Keratinocyte (primary cell): ENCODE measurements around the gene FMNL3. TPM values are rescaled to one million over a fixed set of nuclear protein-coding genes. Genes with fewer than 3 reads are reported as not detected.

Experiments used
- DNase-seq: peaks from one replicate; pipeline ENCODE4 v3.0.0-alpha.2; 2011; ENCODE audit warnings: low read depth, missing footprints, low spot score
- FAIRE-seq: peaks from 2 replicates; lab custom pipeline; 2011; peaks lifted over from hg19 to GRCh38; lab: Jason Lieb, UNC
- H2AFZ ChIP-seq: 2 replicates; pipeline ENCODE4 v1.6.0; 2012; ENCODE audit warnings: low read length, control low read depth, inconsistent platforms; ENCODE audit not compliant: control insufficient read depth
- H3K27ac ChIP-seq: 2 replicates; pipeline ENCODE4 v1.5.1; 2011; ENCODE audit warnings: low read length; ENCODE audit not compliant: control insufficient read depth, insufficient read depth
- H3K27me3 ChIP-seq: 3 replicates; pipeline ENCODE4 v1.6.0; 2011; ENCODE audit warnings: low read length; ENCODE audit not compliant: control insufficient read depth, insufficient read depth; ENCODE audit errors: extremely low read depth
- H3K36me3 ChIP-seq, 2 experiments: 2 replicates in 1 of 2; 3 replicates in 1 of 2; pipeline ENCODE4 v1.5.1; 2011; ENCODE audit warnings: low read length in 2 of 2, mild to moderate bottlenecking in 1 of 2; ENCODE audit not compliant: control insufficient read depth in 2 of 2, insufficient read depth in 2 of 2; ENCODE audit errors: extremely low read depth in 1 of 2
- H3K4me1 ChIP-seq: 3 replicates; pipeline ENCODE4 v1.5.1; 2011; ENCODE audit warnings: low read length; ENCODE audit not compliant: control insufficient read depth, insufficient read depth; ENCODE audit errors: extremely low read depth
- H3K4me2 ChIP-seq: 3 replicates; pipeline ENCODE4 v1.6.0; 2011; ENCODE audit warnings: low read depth, low read length; ENCODE audit not compliant: control insufficient read depth, insufficient read depth; ENCODE audit errors: extremely low read depth
- H3K4me3 ChIP-seq, 3 experiments: fragments of 200-600 bp in 1 of 3; sonication (generic) in 1 of 3; 2 replicates in 2 of 3; 3 replicates in 1 of 3; pipeline ENCODE4 v1.5.1; 2011 to 2016; ENCODE audit warnings: low read length in 3 of 3, mild to moderate bottlenecking in 3 of 3, control low read depth in 2 of 3, inconsistent platforms in 1 of 3, low read depth in 1 of 3, mixed read lengths in 1 of 3, mixed run types in 1 of 3, moderate library complexity in 1 of 3; ENCODE audit not compliant: control insufficient read depth in 2 of 3, insufficient read depth in 2 of 3; ENCODE audit errors: extremely low read depth in 1 of 3
- H3K79me2 ChIP-seq: 2 replicates; pipeline ENCODE4 v1.6.0; 2012; ENCODE audit warnings: low read length; ENCODE audit not compliant: control insufficient read depth, insufficient read depth
- H3K9ac ChIP-seq: 3 replicates; pipeline ENCODE4 v1.6.0; 2011; ENCODE audit warnings: low read length; ENCODE audit not compliant: control insufficient read depth, insufficient read depth; ENCODE audit errors: extremely low read depth
- H3K9me1 ChIP-seq: 3 replicates; pipeline ENCODE4 v1.6.0; 2011; ENCODE audit warnings: low read length; ENCODE audit not compliant: control insufficient read depth, insufficient read depth; ENCODE audit errors: extremely low read depth
- H3K9me3 ChIP-seq: 2 replicates; pipeline ENCODE4 v1.5.1; 2012; ENCODE audit warnings: low read depth, low read length; ENCODE audit not compliant: control insufficient read depth
- H4K20me1 ChIP-seq: 3 replicates; pipeline ENCODE4 v1.6.0; 2011; ENCODE audit warnings: low read length; ENCODE audit not compliant: control insufficient read depth, insufficient read depth; ENCODE audit errors: extremely low read depth
- CTCF ChIP-seq, 3 experiments: IDR thresholded peaks in 1 of 3; conservative IDR thresholded peaks in 1 of 3; optimal IDR thresholded peaks in 1 of 3; 2 replicates in 2 of 3; 3 replicates in 1 of 3; pipeline versions ENCODE3 to v1.5.1; 2011; ENCODE audit warnings: low read length in 3 of 3, mild to moderate bottlenecking in 3 of 3, moderate library complexity in 2 of 3, control low read depth in 1 of 3, inconsistent platforms in 1 of 3; ENCODE audit not compliant: insufficient read depth in 2 of 3; ENCODE audit errors: extremely low read depth in 1 of 3
- EZH2 ChIP-seq: IDR thresholded peaks from one replicate; pipeline ENCODE4 v1.6.1; 2012; ENCODE audit warnings: inconsistent platforms, mild to moderate bottlenecking, low read length, moderate library complexity
- dilution Hi-C: fragments of 300-500 bp; cut with MboI; formaldehyde crosslinking; loops from one replicate; pipeline ENCODE4 v1.7.0; 2020; ENCODE audit warnings: low sequenced_read_pairs; ENCODE audit not compliant: extremely low pct_ligation_motif_present
- polyA plus RNA-seq, 5 experiments: library from polyadenylated mRNA; depleted of rRNA in 3 of 5; stranded (reverse) in 3 of 5; stranded (forward) in 1 of 5; unstranded in 1 of 5; fragments of >200 nt; gene quantifications; 1 replicate in 1 of 5; 2 replicates in 3 of 5; 3 replicates in 1 of 5; pipeline versions ENCODE4 v1.2.1 to v1.2.3, GENCODE V29; 2011 to 2012; ENCODE audit warnings: missing spikeins in 2 of 5, low read depth in 1 of 5, low replicate concordance in 1 of 5

Gene FMNL3
- polyA plus RNA-seq, 1 donor (not counting 4 experiments of a cell fraction or from before 2014, with no cell fraction given): 1.1 TPM

GRCh38 chr12:49616533-49617219, 90.5 kb downstream of the FMNL3 start:
- no peaks in the 10 kb centered on the region for H3K36me3 ChIP-seq
- TF ChIP-seq EZH2: no peak
- no peak for TF ChIP-seq CTCF (optimal IDR thresholded peaks at IDR 0.05 in 1 of 3, IDR thresholded peaks at IDR 0.05 in 1 of 3, conservative IDR thresholded peaks at IDR 0.05 in 1 of 3; ENCODE audit: extremely low read depth in 1 of 3, insufficient read depth in 2 of 3, low read length in 3 of 3)
- H3K4me2 ChIP-seq: no peak overlapping the region
- dilution Hi-C loops: no loop called here
- DNase-seq (no peak), FAIRE-seq (no peak)
- no peaks in the 10 kb centered on the region for H3K9me1 ChIP-seq
- H3K4me3 ChIP-seq: no peak overlapping the region
- no peaks in the 10 kb centered on the region for H4K20me1 ChIP-seq
- peaks cover 12% of the 10 kb centered on the region for H3K4me1 ChIP-seq
- H3K9me3 ChIP-seq: no peaks in the 10 kb centered on the region
- H2AFZ ChIP-seq: no peak overlapping the region
- no peak overlapping the region for H3K9ac ChIP-seq
- no peak overlapping the region for H3K27ac ChIP-seq
- H3K79me2 ChIP-seq: no peaks in the 10 kb centered on the region
- no peaks in the 10 kb centered on the region for H3K27me3 ChIP-seq

- H4K20me1 ChIP-seq: no peaks in the 10 kb centered on the region
- H3K9ac ChIP-seq: no peak overlapping the region
- TF ChIP-seq EZH2 (no peak), CTCF (optimal IDR thresholded peaks at IDR 0.05 in 1 of 3, IDR thresholded peaks at IDR 0.05 in 1 of 3, conservative IDR thresholded peaks at IDR 0.05 in 1 of 3; ENCODE audit: extremely low read depth in 1 of 3, insufficient read depth in 2 of 3, low read length in 3 of 3) (no peak)
- H3K36me3 ChIP-seq: no peaks in the 10 kb centered on the region
- H3K4me3 ChIP-seq: no peak overlapping the region
- H3K4me1 ChIP-seq: peaks cover 5% of the 10 kb centered on the region
- H3K9me1 ChIP-seq: no peaks in the 10 kb centered on the region
- dilution Hi-C loops: no loop called here
- FAIRE-seq: no peak
- no peak overlapping the region for H2AFZ ChIP-seq
- no peak overlapping the region for H3K4me2 ChIP-seq
- H3K79me2 ChIP-seq: no peaks in the 10 kb centered on the region
- no peaks in the 10 kb centered on the region for H3K27me3 ChIP-seq
- DNase-seq: no peak
- H3K27ac ChIP-seq: no peak overlapping the region
- H3K9me3 ChIP-seq: no peaks in the 10 kb centered on the region
These were observed 91.5 kb downstream of the FMNL3 start for GRCh38 chr12:49615725-49616124.
